ENCODE results near the gene RPL6.
"Not testable (repeated sequence)": the region's sequence is repeated elsewhere in the genome, so short reads cannot be mapped to it uniquely, and the experiment has no call there.

RPL6 gene

GRCh38 chr12:112418608-112419296, 9.3 kb upstream of the RPL6 start, which contains the start of gene PTPN11:
Gene PTPN11 (plus strand): TSS chr12:112418947. CDS start chr12:112419112, 165 bp downstream.
- no peak for DNase-seq

GRCh38 chr12:112418273-112418607, 8.8 kb upstream of the RPL6 start:
- DNase-seq = no peak

GRCh38 chr12:112415457-112415856, 6.1 kb upstream of the RPL6 start:
- not testable (repeated sequence) for DNase-seq

- DNase-seq = no peak
Observed at GRCh38 chr12:112413855-112414625, 4.6 kb upstream of the RPL6 start.

GRCh38 chr12:112409906-112410244, 470 bp upstream of the RPL6 start:
- no peak for DNase-seq

- DNase-seq = no peak
Observed at GRCh38 chr12:112408621-112409020, 784 bp downstream of the RPL6 start.

GRCh38 chr12:112407683-112408082, 1.7 kb downstream of the RPL6 start:
- DNase-seq = not testable (repeated sequence)

- DNase-seq = no peak
Observed at GRCh38 chr12:112406519-112407488, 2.6 kb downstream of the RPL6 start.

GRCh38 chr12:112401903-112402498, 7.4 kb downstream of the RPL6 start:
- DNase-seq = no peak

- DNase-seq = no peak
Observed at GRCh38 chr12:112401054-112401453, 8.4 kb downstream of the RPL6 start.

GRCh38 chr12:112393328-112393727, 16.1 kb downstream of the RPL6 start:
- no peak for DNase-seq

- not testable (repeated sequence) for DNase-seq
Observed at GRCh38 chr12:112389922-112390654, 19.3 kb downstream of the RPL6 start.

GRCh38 chr12:112389228-112389627, 20.2 kb downstream of the RPL6 start:
- no peak for DNase-seq

GRCh38 chr12:112386726-112387125, 22.7 kb downstream of the RPL6 start:
- DNase-seq = no peak

GRCh38 chr12:112382866-112383265, 26.5 kb downstream of the RPL6 start:
- no peak for DNase-seq

- DNase-seq = peak; percentile 54
Observed at GRCh38 chr12:112381883-112382796, 27.3 kb downstream of the RPL6 start, which contains the start of gene HECTD4. Gene HECTD4 (minus strand): TSS chr12:112382431. CDS start chr12:112382128, 303 bp downstream.

- no peak for DNase-seq
Observed at GRCh38 chr12:112381406-112381882, 28.0 kb downstream of the RPL6 start.

GRCh38 chr12:112380663-112381405, 28.6 kb downstream of the RPL6 start:
- DNase-seq = no peak

GRCh38 chr12:112375105-112375504, 34.3 kb downstream of the RPL6 start:
- DNase-seq = no peak

GRCh38 chr12:112374166-112374740, 35.2 kb downstream of the RPL6 start:
- no peak for DNase-seq

Measured in NCI-H2081 treated with DMSO at 0.1 percent for 48 hours (cell line).